ENCODE measurements around the gene ZFP42.
"Not testable (repeated sequence)": the region's sequence is repeated elsewhere in the genome, so short reads cannot be mapped to it uniquely, and the experiment has no call there.

ZFP42 gene

GRCh38 chr4:188032583-188032982 is 37.0 kb downstream of the ZFP42 start:
- Mint-ChIP-seq H3K36me3 (no peaks in the 10 kb centered on the region), H3K27me3 (no peaks in the 10 kb centered on the region), H3K27ac (no peak overlapping the region)

GRCh38 chr4:188037003-188037713 is 41.6 kb downstream of the ZFP42 start:
- no peaks in the 10 kb centered on the region for H3K4me1 Mint-ChIP-seq
- H3K36me3 Mint-ChIP-seq = no peaks in the 10 kb centered on the region
- no peak for ATAC-seq (ENCODE audit: low read depth)
- no peak for DNase-seq (ENCODE audit: low spot score in 2 of 2)
- peaks cover 3% of the 10 kb centered on the region for H3K9me3 Mint-ChIP-seq
- H3K4me3 Mint-ChIP-seq = no peak overlapping the region
- H3K27ac Mint-ChIP-seq = no peak overlapping the region
- H3K27me3 Mint-ChIP-seq = no peaks in the 10 kb centered on the region

More at GRCh38 chr4:188032583-188032982, 37.0 kb downstream of the ZFP42 start:
- no peaks in the 10 kb centered on the region for H3K4me1 Mint-ChIP-seq
- peaks cover 6% of the 10 kb centered on the region for H3K9me3 Mint-ChIP-seq
- ATAC-seq (ENCODE audit: low read depth) = no peak
- no peak overlapping the region for H3K4me3 Mint-ChIP-seq
- no peak for DNase-seq (ENCODE audit: low spot score in 2 of 2)

- peaks cover 4% of the 10 kb centered on the region for H3K9me3 Mint-ChIP-seq
- DNase-seq (ENCODE audit: low spot score in 2 of 2) (no peak), ATAC-seq (ENCODE audit: low read depth) (no peak)
- no peaks in the 10 kb centered on the region for H3K4me1 Mint-ChIP-seq
- H3K27me3 Mint-ChIP-seq = no peaks in the 10 kb centered on the region
- H3K27ac Mint-ChIP-seq = no peak overlapping the region
- no peak overlapping the region for H3K4me3 Mint-ChIP-seq
- H3K36me3 Mint-ChIP-seq = no peaks in the 10 kb centered on the region
These were observed 46.1 kb downstream of the ZFP42 start for GRCh38 chr4:188041721-188042120.

GRCh38 chr4:188042191-188042590 is 46.6 kb downstream of the ZFP42 start:
- Mint-ChIP-seq H3K4me1 (no peaks in the 10 kb centered on the region), H3K9me3 (peaks cover 4% of the 10 kb centered on the region), H3K27me3 (no peaks in the 10 kb centered on the region), H3K27ac (no peak overlapping the region), H3K4me3 (no peak overlapping the region), H3K36me3 (no peaks in the 10 kb centered on the region)
- ATAC-seq (ENCODE audit: low read depth) (no peak), DNase-seq (ENCODE audit: low spot score in 2 of 2) (no peak)

- H3K27ac Mint-ChIP-seq = no peak overlapping the region
These were observed 47.6 kb downstream of the ZFP42 start for GRCh38 chr4:188043154-188043553.

GRCh38 chr4:188045461-188045860 is 49.9 kb downstream of the ZFP42 start:
- H3K9me3 Mint-ChIP-seq; DNase-seq (ENCODE audit: low spot score in 2 of 2); ATAC-seq (ENCODE audit: low read depth); H3K36me3 Mint-ChIP-seq; H3K27me3 Mint-ChIP-seq; H3K27ac Mint-ChIP-seq; H3K4me3 Mint-ChIP-seq; H3K4me1 Mint-ChIP-seq: not testable (repeated sequence)

More at GRCh38 chr4:188043154-188043553, 47.6 kb downstream of the ZFP42 start:
- Mint-ChIP-seq H3K36me3 (no peaks in the 10 kb centered on the region), H3K4me1 (no peaks in the 10 kb centered on the region), H3K4me3 (no peak overlapping the region), H3K27me3 (no peaks in the 10 kb centered on the region), H3K9me3 (peaks cover 4% of the 10 kb centered on the region)
- ATAC-seq (ENCODE audit: low read depth) (no peak), DNase-seq (ENCODE audit: low spot score in 2 of 2) (no peak)

GRCh38 chr4:188046657-188047056 is 51.1 kb downstream of the ZFP42 start:
- no peak for DNase-seq (ENCODE audit: low spot score in 2 of 2)
- H3K4me3 Mint-ChIP-seq = no peak overlapping the region
- H3K27me3 Mint-ChIP-seq = no peaks in the 10 kb centered on the region
- H3K36me3 Mint-ChIP-seq = no peaks in the 10 kb centered on the region
- no peak overlapping the region for H3K27ac Mint-ChIP-seq
- no peaks in the 10 kb centered on the region for H3K4me1 Mint-ChIP-seq
- ATAC-seq (ENCODE audit: low read depth) = no peak
- peaks cover 1% of the 10 kb centered on the region for H3K9me3 Mint-ChIP-seq

- Mint-ChIP-seq H3K27ac (no peak overlapping the region), H3K9me3 (peaks cover 2% of the 10 kb centered on the region), H3K4me1 (no peaks in the 10 kb centered on the region), H3K4me3 (no peak overlapping the region), H3K27me3 (no peaks in the 10 kb centered on the region), H3K36me3 (no peaks in the 10 kb centered on the region)
- ATAC-seq (ENCODE audit: low read depth) (no peak), DNase-seq (ENCODE audit: low spot score in 2 of 2) (no peak)
These were observed 57.7 kb downstream of the ZFP42 start for GRCh38 chr4:188053302-188053701.
